SKM-1 treated with dmso at 0.1 percent for 144 hours (cell line): ENCODE results near the gene NXN.
"Not testable (repeated sequence)": the region's sequence is repeated elsewhere in the genome, so short reads cannot be mapped to it uniquely, and the experiment has no call there.

Experiments
- DNase-seq: peaks from one replicate; lab custom pipeline; 2025; ENCODE audit not compliant: unreplicated experiment; lab: John Stamatoyannopoulos, UW

NXN gene

DNA sequence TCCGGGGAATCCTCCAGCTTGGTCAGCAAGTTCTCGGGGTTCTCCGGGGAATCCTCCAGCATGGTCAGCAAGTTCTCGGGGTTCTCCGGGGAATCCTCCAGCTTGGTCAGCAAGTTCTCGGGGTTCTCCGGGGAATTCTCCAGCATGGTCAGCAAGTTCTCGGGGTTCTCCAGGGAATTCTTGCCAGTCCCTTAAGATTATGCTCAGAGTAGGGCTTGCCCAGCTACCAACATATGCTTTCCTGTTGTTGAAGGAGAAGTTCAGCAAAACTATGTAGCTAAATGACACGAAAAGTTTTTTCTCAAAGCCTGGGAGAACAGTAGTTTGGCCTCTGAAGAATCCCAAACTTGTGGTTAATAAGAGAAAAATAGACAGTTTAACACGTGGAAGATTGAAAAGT, 112.3 kb downstream of the NXN start:
- DNase-seq: not testable (repeated sequence)

DNA sequence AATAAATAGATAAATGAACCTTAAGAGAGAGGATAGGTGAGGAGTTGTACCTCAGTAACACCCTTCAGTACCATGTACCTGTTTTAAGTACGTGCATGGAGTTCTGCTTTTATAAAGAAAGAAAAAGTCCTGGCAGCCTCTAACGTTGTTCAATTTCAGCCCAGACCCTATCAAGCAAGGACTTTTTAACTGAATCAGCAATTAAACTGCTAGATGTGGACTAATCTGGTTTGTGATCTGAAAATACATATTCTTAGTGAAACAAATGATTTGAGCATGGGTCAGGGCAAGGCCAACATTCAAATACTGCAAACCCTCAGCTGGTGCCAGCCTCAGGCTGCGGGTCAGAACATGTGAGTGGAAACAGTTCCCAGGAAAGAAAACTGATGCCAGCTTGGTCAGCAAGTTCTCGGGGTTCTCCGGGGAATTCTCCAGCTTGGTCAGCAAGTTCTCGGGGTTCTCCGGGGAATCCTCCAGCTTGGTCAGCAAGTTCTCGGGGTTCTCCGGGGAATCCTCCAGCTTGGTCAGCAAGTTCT, 112.9 kb downstream of the NXN start:
- no peak for DNase-seq

DNA sequence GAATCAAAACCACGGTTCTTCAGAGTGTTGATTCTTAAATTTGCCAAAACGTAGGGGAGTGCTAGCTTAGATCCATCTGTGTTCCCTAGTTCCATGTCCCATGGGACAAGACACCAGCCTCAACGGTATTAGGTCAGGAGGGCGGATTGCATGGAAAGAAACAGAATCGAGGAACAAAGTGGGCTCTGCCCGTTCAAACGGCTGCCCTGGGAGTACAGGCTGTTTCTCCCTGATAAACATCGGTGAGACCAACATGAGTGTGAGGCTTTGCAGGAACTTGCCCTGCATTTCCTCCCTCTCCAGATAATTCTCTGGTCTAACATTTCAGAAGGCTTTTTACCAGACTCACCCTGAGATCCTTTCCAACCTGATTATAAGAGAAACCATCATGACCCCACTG, 115.3 kb downstream of the NXN start:
- no peak for DNase-seq

- DNase-seq: no peak
Measured at GRCh38 chr17:863880-864279, 115.7 kb downstream of the NXN start.

DNA sequence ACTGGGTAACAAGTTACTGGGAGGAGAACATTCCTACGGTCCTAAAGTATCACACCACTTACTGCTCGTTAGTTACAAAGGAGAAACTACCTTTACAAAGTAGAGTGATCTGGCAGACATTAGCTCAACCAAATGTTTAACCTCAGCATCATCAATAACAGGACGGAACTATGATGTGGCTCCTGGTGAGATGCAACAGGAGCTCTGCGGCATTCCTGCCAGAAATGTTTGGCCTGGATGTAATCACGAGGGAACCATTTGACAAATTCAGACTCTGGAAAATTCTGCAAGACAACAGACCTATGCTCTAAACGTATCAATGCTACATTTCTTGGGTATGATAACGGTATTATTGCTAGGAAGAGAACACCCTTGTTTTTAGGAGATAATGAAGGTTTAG, 117.0 kb downstream of the NXN start:
- DNase-seq: no peak

- DNase-seq: no peak
Measured at GRCh38 chr17:861364-861763, 118.2 kb downstream of the NXN start.

DNA sequence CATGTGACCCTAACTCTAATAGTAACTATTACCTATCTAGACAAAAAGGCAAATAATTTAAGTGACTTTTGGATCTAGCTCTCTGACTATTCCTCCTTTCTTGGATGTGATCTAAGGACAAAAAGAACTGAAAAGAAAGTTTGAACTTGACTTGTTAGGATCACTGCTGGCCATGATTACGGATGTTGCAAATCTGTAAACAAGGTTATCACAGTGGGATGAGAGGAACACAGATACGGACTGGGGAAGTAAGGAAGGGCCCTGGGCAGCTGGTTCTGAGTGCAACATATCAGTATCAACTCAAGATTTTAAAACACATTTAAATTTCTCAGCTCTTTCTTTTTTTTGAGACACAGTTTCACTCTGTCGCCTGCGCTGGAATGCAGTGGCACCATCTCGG, 118.8 kb downstream of the NXN start:
- no peak for DNase-seq

DNA sequence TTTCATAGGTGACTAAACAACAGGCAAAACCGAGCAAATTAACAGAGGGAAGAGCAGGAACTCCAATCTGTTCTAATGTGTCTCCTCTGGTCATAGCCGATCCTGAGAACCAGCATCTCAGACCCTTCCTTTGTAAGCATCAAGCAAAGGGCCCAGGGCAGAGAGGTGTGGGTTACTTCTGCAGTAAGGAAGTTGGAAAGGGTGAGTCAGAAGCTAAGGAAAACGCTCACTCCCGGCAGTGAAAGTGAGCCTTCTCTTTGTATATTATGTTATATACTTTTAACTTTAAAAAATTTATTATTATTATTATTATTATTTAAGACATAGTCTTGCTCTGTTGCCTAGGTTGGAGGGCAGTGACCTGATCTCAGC, 119.8 kb downstream of the NXN start:
- DNase-seq: no peak

GRCh38 chr17:859061-859823, 120.3 kb downstream of the NXN start:
- no peak for DNase-seq

- DNase-seq: no peak
Measured at GRCh38 chr17:856149-856548, 123.4 kb downstream of the NXN start.

DNA sequence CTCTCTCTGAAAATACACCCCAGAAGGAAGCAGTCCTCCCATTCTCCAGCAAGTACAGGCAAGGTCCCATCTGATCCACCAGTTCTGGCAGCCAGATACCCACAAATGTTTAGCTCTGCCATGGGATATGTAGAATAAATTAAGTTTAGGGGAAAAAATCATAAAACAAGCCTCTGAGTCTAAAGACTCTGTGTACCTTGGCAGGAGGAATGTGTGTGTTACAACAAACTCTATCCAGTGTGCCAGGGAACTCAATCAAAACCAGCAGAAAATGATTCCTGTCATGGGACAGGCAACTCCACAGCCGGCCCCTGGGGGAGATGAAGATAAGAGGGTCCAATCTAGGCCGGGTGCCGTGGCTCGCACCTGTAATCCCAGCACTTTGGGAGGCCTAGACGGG, 124.0 kb downstream of the NXN start:
- no peak for DNase-seq

- DNase-seq: not testable (repeated sequence)
Measured at GRCh38 chr17:852850-853249, 126.7 kb downstream of the NXN start.

DNA sequence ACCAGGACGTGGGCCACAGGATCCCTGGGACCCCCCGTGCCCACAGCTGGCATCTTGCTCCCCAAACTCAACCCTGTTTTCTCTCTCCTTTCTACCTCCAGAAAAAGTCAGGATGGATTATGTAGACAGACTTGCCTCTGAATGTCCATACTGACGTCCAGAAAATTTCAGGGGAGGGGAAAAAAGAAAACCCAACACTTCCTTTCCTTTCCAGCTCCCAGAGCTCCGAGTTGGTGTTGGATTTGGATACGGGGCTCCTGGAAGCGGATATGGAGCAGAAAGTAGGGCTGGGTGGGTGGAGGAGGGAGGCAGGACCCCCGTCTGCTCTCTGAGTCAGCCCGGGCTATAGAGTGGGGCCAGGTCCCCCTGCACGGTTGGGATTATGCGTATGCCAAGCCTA, 127.2 kb downstream of the NXN start:
- no peak for DNase-seq

- no peak for DNase-seq
Measured at GRCh38 chr17:851924-852323, 127.7 kb downstream of the NXN start.

DNA sequence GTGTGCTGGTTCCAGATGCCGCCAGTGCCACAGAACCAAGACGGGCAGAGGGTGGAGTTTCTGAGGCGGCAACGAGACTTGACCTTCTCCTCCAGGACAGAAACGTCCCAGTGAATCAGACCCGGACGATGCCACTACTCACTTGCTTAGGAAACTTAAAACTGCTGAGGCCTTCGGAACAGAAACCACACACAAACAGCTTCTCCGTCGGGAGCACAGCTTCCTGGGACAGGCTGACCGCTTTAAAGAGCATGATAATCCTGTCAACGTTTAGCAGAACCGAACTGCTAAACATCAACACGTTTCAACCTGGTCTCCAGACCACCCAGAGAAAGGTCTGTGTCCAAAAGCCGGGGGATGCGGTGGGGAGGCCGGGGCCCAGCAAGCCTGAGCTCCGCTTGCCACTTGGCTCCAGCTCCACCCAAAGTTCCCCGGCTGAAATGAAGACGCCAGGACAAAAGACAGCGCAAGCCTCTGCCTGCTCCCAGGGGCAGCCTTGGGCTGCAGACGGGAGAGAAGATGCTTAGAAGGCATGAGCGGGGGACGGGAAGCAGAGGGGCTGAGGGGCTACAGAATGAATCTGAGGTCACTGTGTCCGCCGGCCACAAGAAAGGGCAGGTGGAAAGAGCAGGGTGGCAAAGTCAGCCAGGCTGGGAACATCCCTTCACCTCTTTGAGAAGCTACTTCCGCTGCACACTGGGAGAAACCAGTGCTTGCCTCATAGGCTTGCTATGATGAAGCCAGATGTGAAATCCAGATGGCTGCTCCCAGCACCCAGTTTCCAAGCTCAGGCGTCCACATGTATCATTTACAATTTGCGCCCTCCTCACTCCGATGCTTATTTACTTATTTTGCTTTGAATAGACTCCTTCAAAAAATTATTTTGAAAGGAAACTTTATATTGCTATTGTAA, 128.5 kb downstream of the NXN start:
- no peak for DNase-seq

DNA sequence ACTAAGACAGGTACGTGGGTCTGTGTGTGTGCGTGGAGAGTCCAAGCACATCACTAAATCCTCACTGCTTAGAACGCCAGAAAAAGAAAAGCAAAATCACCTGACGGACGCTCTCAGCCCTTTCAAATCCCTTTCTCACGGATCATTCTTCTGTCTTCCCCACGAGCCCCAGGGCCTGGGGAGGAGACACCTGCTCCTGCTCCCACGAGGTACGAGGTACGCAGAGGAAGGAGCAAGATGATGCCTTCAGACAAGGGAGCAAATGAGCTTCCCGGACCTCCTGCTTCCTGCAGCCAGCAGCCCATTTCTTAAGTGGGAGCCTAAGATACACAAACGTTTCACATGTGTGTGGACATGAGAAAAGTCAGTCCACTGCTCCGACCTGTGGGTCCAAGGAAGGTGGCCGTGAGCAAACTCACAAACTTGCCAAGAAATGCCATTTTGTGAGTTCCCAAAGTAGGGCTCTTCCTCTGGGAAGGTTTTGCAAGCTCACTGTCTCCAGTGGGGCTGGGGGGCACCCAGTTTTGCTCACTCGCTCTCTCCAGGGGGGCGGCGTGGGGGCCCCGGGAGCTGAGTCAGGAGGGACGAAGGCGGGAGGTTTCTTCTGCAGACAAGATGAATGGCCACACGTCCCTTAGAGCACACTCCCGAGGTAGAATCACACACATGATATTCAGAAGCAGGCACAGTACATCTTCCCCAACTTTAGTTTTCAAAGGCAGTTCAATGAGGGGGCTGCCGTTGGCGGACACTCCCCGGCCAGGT, 129.3 kb downstream of the NXN start:
- no peak for DNase-seq

DNA sequence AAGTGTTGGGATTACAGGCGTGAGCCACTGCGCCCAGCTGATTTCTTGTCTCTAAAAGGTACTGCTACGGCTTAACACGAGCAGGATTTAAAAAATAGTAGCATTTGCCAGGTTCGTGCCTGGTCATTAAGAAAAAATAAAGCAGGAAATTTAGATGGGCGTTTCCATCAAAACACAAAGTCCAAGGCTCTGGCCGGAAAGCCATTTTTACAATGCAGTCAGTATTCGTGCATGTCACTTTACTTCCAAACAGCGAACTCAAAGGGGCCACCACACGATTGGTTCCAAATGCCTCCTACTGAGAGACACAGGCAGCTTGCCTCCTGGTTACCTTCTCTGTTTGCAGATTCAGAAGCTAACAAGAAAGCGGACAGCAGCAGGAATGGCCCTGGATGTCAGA, 131.2 kb downstream of the NXN start:
- DNase-seq: no peak

GRCh38 chr17:846901-847843, 132.4 kb downstream of the NXN start:
- DNase-seq: no peak

GRCh38 chr17:841313-841712, 138.3 kb downstream of the NXN start:
- no peak for DNase-seq

GRCh38 chr17:838486-838885, 141.1 kb downstream of the NXN start:
- no peak for DNase-seq
